Peyer's patch (tissue), 4 donors: ENCODE measurements around the gene FAAP24.
"Not testable (repeated sequence)": the region's sequence is repeated elsewhere in the genome, so short reads cannot be mapped to it uniquely, and the experiment has no call there.

Experiments used
- CTCF ChIP-seq, 6 experiments: fragments of 450-650 bp in 4 of 6; fragments of 200-600 bp in 2 of 6; sonication (generic) in 1 of 6; IDR thresholded peaks; one replicate each; pipeline ENCODE4 v1.5.1; 2017 to 2019; ENCODE audit warnings: antibody characterized with exemption in 6 of 6, mild to moderate bottlenecking in 3 of 6, moderate library complexity in 1 of 6
- POLR2A ChIP-seq, 2 donors: fragments of 450-650 bp; IDR thresholded peaks; one replicate each; pipeline ENCODE4 v1.5.1; 2017; ENCODE audit warnings: antibody characterized with exemption in 2 of 2, mild to moderate bottlenecking in 2 of 2, moderate library complexity in 2 of 2

- TF ChIP-seq CTCF, POLR2A (IDR thresholded peaks at IDR 0.05): not testable (repeated sequence)
Observed at GRCh38 chr19:33002126-33002865, 30.3 kb downstream of the FAAP24 start.
